H9 (cell line): ENCODE measurements around the gene TUBGCP6. TPM values are rescaled to one million over a fixed set of nuclear protein-coding genes. Genes with fewer than 3 reads are reported as not detected.
A peak's percentile ranks its signal among the peaks of the same experiment; 100 is the strongest.
"Not testable (repeated sequence)": the region's sequence is repeated elsewhere in the genome, so short reads cannot be mapped to it uniquely, and the experiment has no call there.

Source experiments
- DNase-seq: peaks from one replicate; pipeline ENCODE4 v3.0.0-alpha.2; 2017
- H2AFZ ChIP-seq: one replicate; pipeline ENCODE4 v1.6.1; 2013; ENCODE audit warnings: mild to moderate bottlenecking, low read length, control low read depth, moderate library complexity
- H2AK5ac ChIP-seq: 2 replicates; pipeline ENCODE4 v1.6.1; 2013; ENCODE audit warnings: low read length, control low read depth, mixed read lengths; ENCODE audit not compliant: insufficient read length
- H2BK120ac ChIP-seq: one replicate; pipeline ENCODE4 v1.6.1; 2013; ENCODE audit warnings: low read depth, mild to moderate bottlenecking, low read length, control low read depth, inconsistent platforms; ENCODE audit not compliant: poor library complexity, severe bottlenecking
- H2BK12ac ChIP-seq: 2 replicates; pipeline ENCODE4 v1.6.1; 2013; ENCODE audit warnings: low read length, control low read depth, mixed read lengths, low read depth; ENCODE audit not compliant: insufficient read length
- H2BK15ac ChIP-seq: 2 replicates; pipeline ENCODE4 v1.6.1; 2013; ENCODE audit warnings: low read depth, low read length, control low read depth
- H2BK20ac ChIP-seq: one replicate; pipeline ENCODE4 v1.6.1; 2013; ENCODE audit warnings: low read depth, mild to moderate bottlenecking, low read length, control low read depth, inconsistent platforms; ENCODE audit not compliant: poor library complexity, severe bottlenecking
- H2BK5ac ChIP-seq: 2 replicates; pipeline ENCODE4 v1.6.1; 2013; ENCODE audit warnings: low read length, control low read depth, mixed read lengths; ENCODE audit not compliant: insufficient read length
- H3K14ac ChIP-seq: 2 replicates; pipeline ENCODE4 v1.6.1; 2013; ENCODE audit warnings: low read length, control low read depth; ENCODE audit not compliant: insufficient read depth
- H3K18ac ChIP-seq: 2 replicates; pipeline ENCODE4 v1.6.1; 2013; ENCODE audit warnings: low read depth, mild to moderate bottlenecking, mixed read lengths, low read length, control low read depth; ENCODE audit not compliant: insufficient read length
- H3K23ac ChIP-seq: 2 replicates; pipeline ENCODE4 v1.6.1; 2013; ENCODE audit warnings: low read length, control low read depth, mixed read lengths, low read depth; ENCODE audit not compliant: insufficient read length
- H3K23me2 ChIP-seq: 2 replicates; pipeline ENCODE4 v1.6.1; 2013; ENCODE audit warnings: low read depth, mild to moderate bottlenecking, mixed read lengths, low read length, control low read depth; ENCODE audit not compliant: insufficient read length, poor library complexity, severe bottlenecking
- H3K27ac ChIP-seq: 2 replicates; pipeline ENCODE4 v1.5.1; 2013; ENCODE audit warnings: low read length, control low read depth, mixed read lengths, low read depth; ENCODE audit not compliant: insufficient read length
- H3K27me3 ChIP-seq: 2 replicates; pipeline ENCODE4 v1.6.1; 2013; ENCODE audit warnings: low read length, control low read depth, inconsistent platforms; ENCODE audit not compliant: insufficient read depth
- H3K4ac ChIP-seq: 2 replicates; pipeline ENCODE4 v1.6.1; 2013; ENCODE audit warnings: low read depth, mild to moderate bottlenecking, control low read depth, inconsistent platforms, low read length, moderate library complexity
- H3K4me1 ChIP-seq: 2 replicates; pipeline ENCODE4 v1.6.1; 2013; ENCODE audit warnings: low read length, control low read depth, inconsistent platforms; ENCODE audit not compliant: insufficient read depth
- H3K4me2 ChIP-seq: 2 replicates; pipeline ENCODE4 v1.6.1; 2013; ENCODE audit warnings: low read length, control low read depth, mixed read lengths; ENCODE audit not compliant: insufficient read length, insufficient read depth
- H3K56ac ChIP-seq: 2 replicates; pipeline ENCODE4 v1.6.1; 2013; ENCODE audit warnings: low read depth, mild to moderate bottlenecking, mixed read lengths, low read length, control low read depth; ENCODE audit not compliant: insufficient read length
- H3K79me1 ChIP-seq: 2 replicates; pipeline ENCODE4 v1.6.1; 2013; ENCODE audit warnings: low read depth, mild to moderate bottlenecking, moderate library complexity, low read length, control low read depth, inconsistent platforms; ENCODE audit not compliant: insufficient read depth, poor library complexity, severe bottlenecking
- H3K79me2 ChIP-seq: 2 replicates; pipeline ENCODE4 v1.6.1; 2013; ENCODE audit warnings: low read length, control low read depth, inconsistent platforms; ENCODE audit not compliant: insufficient read depth
- H3K9ac ChIP-seq: 2 replicates; pipeline ENCODE4 v1.6.1; 2013; ENCODE audit warnings: low read length, control low read depth, mixed read lengths; ENCODE audit not compliant: insufficient read length; ENCODE audit errors: extremely low read depth
- H3K9me3 ChIP-seq: one replicate; pipeline ENCODE4 v1.6.1; 2013; ENCODE audit warnings: low read depth, low read length, inconsistent platforms; ENCODE audit not compliant: control insufficient read depth
- H3T11ph ChIP-seq: one replicate; pipeline ENCODE4 v1.6.1; 2013; ENCODE audit warnings: mild to moderate bottlenecking, low read length, control low read depth, inconsistent platforms
- H4K20me1 ChIP-seq: one replicate; pipeline ENCODE4 v1.6.1; 2013; ENCODE audit not compliant: control insufficient read depth, insufficient read length, insufficient read depth
- H4K5ac ChIP-seq: 2 replicates; pipeline ENCODE4 v1.6.1; 2013; ENCODE audit warnings: low read depth, mild to moderate bottlenecking, mixed read lengths, low read length, control low read depth; ENCODE audit not compliant: insufficient read length
- H4K8ac ChIP-seq: replicated peaks from 2 replicates; pipeline ENCODE4 v1.6.1; 2013; ENCODE audit warnings: low read length, control low read depth, mixed read lengths, low read depth; ENCODE audit not compliant: insufficient read length
- H4K91ac ChIP-seq: 2 replicates; pipeline ENCODE4 v1.6.1; 2013; ENCODE audit warnings: low read depth, mild to moderate bottlenecking, moderate library complexity, mixed read lengths, low read length, control low read depth; ENCODE audit not compliant: insufficient read length
- H3K27ac Mint-ChIP-seq, 3 experiments: 2 replicates in 2 of 3; 3 replicates in 1 of 3; pipeline ENCODE4 v1.8.0; 2020 to 2021; ENCODE audit warnings: mixed read lengths in 3 of 3, mild to moderate bottlenecking in 1 of 3, moderate library complexity in 1 of 3
- H3K27me3 Mint-ChIP-seq: 2 replicates; pipeline ENCODE4 v1.8.0; 2021; ENCODE audit warnings: low read depth, mild to moderate bottlenecking, moderate library complexity, mixed read lengths
- H3K36me3 Mint-ChIP-seq, 3 experiments: 2 replicates in 2 of 3; 3 replicates in 1 of 3; pipeline ENCODE4 v1.8.0; 2020 to 2021; ENCODE audit warnings: low read depth in 3 of 3, mixed read lengths in 3 of 3; ENCODE audit not compliant: insufficient read depth in 1 of 3
- H3K4me1 Mint-ChIP-seq, 2 experiments: 2 replicates each; pipeline ENCODE4 v1.8.0; 2020; ENCODE audit warnings: mixed read lengths in 2 of 2
- H3K4me3 Mint-ChIP-seq, 2 experiments: 2 replicates in 1 of 2; 3 replicates in 1 of 2; pipeline ENCODE4 v1.8.0; 2020 to 2021; ENCODE audit warnings: mild to moderate bottlenecking in 2 of 2, mixed read lengths in 2 of 2, moderate library complexity in 1 of 2
- H3K9me3 Mint-ChIP-seq, 2 experiments: 2 replicates in 1 of 2; 3 replicates in 1 of 2; pipeline ENCODE4 v1.8.0; 2020; ENCODE audit warnings: mild to moderate bottlenecking in 2 of 2, mixed read lengths in 2 of 2, moderate library complexity in 1 of 2
- CTCF ChIP-seq: fragments of 200-600 bp; sonication (generic); conservative IDR thresholded peaks from 3 replicates; pipeline ENCODE4 v1.8.0; 2021; ENCODE audit warnings: antibody characterized with exemption, mild to moderate bottlenecking
- WGBS: extraction: QIAGEN DNeasy Blood & Tissue Kit; methylation state at CpG from one replicate; pipeline ENCODE4 v1.1.7; 2013; ENCODE audit warnings: missing lambda C conversion rate, low lambda C conversion rate, mixed read lengths; ENCODE audit not compliant: insufficient read length; ENCODE audit errors: extremely low coverage; 5-methylcytosine and 5-hydroxymethylcytosine counted together
- total RNA-seq: library from RNA; stranded (reverse); gene quantifications from 2 replicates; pipeline ENCODE4 v1.2.1, GENCODE V29; 2021

The TUBGCP6 gene
- total RNA-seq, 1 experiment from 2014 or later = 29.0 TPM

GRCh38 chr22:50205781-50206569 is 38.8 kb downstream of the TUBGCP6 start:
- TF ChIP-seq CTCF = no peak
- Histone ChIP-seq H3K14ac (no peak overlapping the region; the same call in 1 of the 2 replicates), H3K27me3 (no peaks in the 10 kb centered on the region), H3K9me3 (no peaks in the 10 kb centered on the region), H2BK5ac (no peak overlapping the region), H2BK120ac (no peak overlapping the region), H3T11ph (no peak overlapping the region), H4K8ac (no peak overlapping the region), H3K4ac (no peak overlapping the region), H3K56ac (no peak overlapping the region), H3K79me2 (no peaks in the 10 kb centered on the region; the same call in 1 of the 2 replicates), H2BK15ac (no peak overlapping the region), H3K23me2 (peaks cover 4% of the 10 kb centered on the region), H4K91ac (no peak overlapping the region), H3K23ac (no peak overlapping the region), H3K27ac (no peak overlapping the region), H2AK5ac (no peak overlapping the region), H2BK12ac (no peak overlapping the region), H4K5ac (no peak overlapping the region), H3K18ac (no peak overlapping the region), H2BK20ac (no peak overlapping the region), H2AFZ (no peak overlapping the region), H3K4me1 (no peaks in the 10 kb centered on the region), H3K79me1 (no peaks in the 10 kb centered on the region), H4K20me1 (peaks cover 3% of the 10 kb centered on the region), H3K4me2 (no peak overlapping the region), H3K9ac (no peak overlapping the region)
- peaks cover 5 to 6% of the 10 kb centered on the region in 2 experiments; a peak in 3 of 5 replicates for H3K9me3 Mint-ChIP-seq
- no CpG with 5 or more reads among the region's 45 CpGs for WGBS
- H3K27me3 Mint-ChIP-seq = no peaks in the 10 kb centered on the region
- H3K4me3 Mint-ChIP-seq = no peak overlapping the region
- DNase-seq = no peak
- H3K27ac Mint-ChIP-seq = 0 out of 7 replicates have a peak overlapping the region, but pooled peaks of 1 of the 3 experiments have one; percentile 40
- H3K36me3 Mint-ChIP-seq = peaks cover 21 to 55% (median 51%) of the 10 kb centered on the region in 3 experiments
- H3K4me1 Mint-ChIP-seq = peaks cover 8 to 12% of the 10 kb centered on the region in 2 experiments

GRCh38 chr22:50204998-50205397 is 39.8 kb downstream of the TUBGCP6 start:
- not testable (repeated sequence) for H4K91ac ChIP-seq, H2BK15ac ChIP-seq, H3K9me3 ChIP-seq, H3K27me3 Mint-ChIP-seq, H4K5ac ChIP-seq, H2BK120ac ChIP-seq, H2BK5ac ChIP-seq, H4K8ac ChIP-seq, H3K56ac ChIP-seq, H2AK5ac ChIP-seq, H3K23ac ChIP-seq, H2AFZ ChIP-seq, H3K14ac ChIP-seq, H3K27ac ChIP-seq, H2BK12ac ChIP-seq, H3K9me3 Mint-ChIP-seq, H3K79me1 ChIP-seq, DNase-seq, H4K20me1 ChIP-seq, H2BK20ac ChIP-seq, H3K4me2 ChIP-seq, H3K18ac ChIP-seq, H3K4me3 Mint-ChIP-seq, H3K27me3 ChIP-seq, H3K23me2 ChIP-seq, H3K9ac ChIP-seq, H3T11ph ChIP-seq, H3K79me2 ChIP-seq, H3K4ac ChIP-seq, H3K4me1 ChIP-seq
- Mint-ChIP-seq H3K27ac (peak overlapping the region in 1 of 3 experiments; percentile 5; a peak in 2 of 7 replicates), H3K36me3 (peaks cover 19 to 50% (median 44%) of the 10 kb centered on the region in 3 experiments), H3K4me1 (peaks cover 8 to 12% of the 10 kb centered on the region in 2 experiments)
- no CpG with 5 or more reads among the region's 9 CpGs for WGBS
